Neuron (in vitro differentiated cells): ENCODE results near the gene KLHDC7A.

Source experiments
- H2AFZ ChIP-seq: one replicate; pipeline ENCODE4 v1.6.1; 2013; ENCODE audit warnings: low read depth, mild to moderate bottlenecking, inconsistent platforms, low read length, moderate library complexity
- H3K27me3 ChIP-seq: one replicate; pipeline ENCODE4 v1.6.1; 2013; ENCODE audit warnings: low read length; ENCODE audit not compliant: insufficient read depth
- H3K36me3 ChIP-seq: one replicate; pipeline ENCODE4 v1.6.1; 2013; ENCODE audit warnings: low read length; ENCODE audit not compliant: insufficient read depth
- H3K4me1 ChIP-seq: one replicate; pipeline ENCODE4 v1.6.1; 2013; ENCODE audit warnings: low read length; ENCODE audit not compliant: insufficient read depth
- H3K4me3 ChIP-seq: 2 replicates; pipeline ENCODE4 v1.5.1; 2013; ENCODE audit warnings: mild to moderate bottlenecking, low read length, moderate library complexity
- H3K9me3 ChIP-seq: one replicate; pipeline ENCODE4 v1.6.1; 2013; ENCODE audit warnings: low read length

Gene KLHDC7A

GRCh38 chr1:18481190-18481920, 625 bp downstream of the KLHDC7A start:
- Histone ChIP-seq H3K36me3 (no peaks in the 10 kb centered on the region), H3K9me3 (no peaks in the 10 kb centered on the region), H3K4me1 (no peaks in the 10 kb centered on the region), H2AFZ (no peak overlapping the region), H3K4me3 (no peak overlapping the region), H3K27me3 (peaks cover 2% of the 10 kb centered on the region)

- Histone ChIP-seq H2AFZ (no peak overlapping the region), H3K27me3 (peaks cover 2% of the 10 kb centered on the region), H3K4me3 (no peak overlapping the region), H3K9me3 (no peaks in the 10 kb centered on the region), H3K4me1 (no peaks in the 10 kb centered on the region), H3K36me3 (no peaks in the 10 kb centered on the region)
These were observed 1.4 kb downstream of the KLHDC7A start for GRCh38 chr1:18481921-18482701.

GRCh38 chr1:18482721-18483425, 2.1 kb downstream of the KLHDC7A start:
- Histone ChIP-seq H3K4me1 (no peaks in the 10 kb centered on the region), H3K27me3 (peaks cover 2% of the 10 kb centered on the region), H3K36me3 (no peaks in the 10 kb centered on the region), H2AFZ (no peak overlapping the region), H3K4me3 (no peak overlapping the region), H3K9me3 (no peaks in the 10 kb centered on the region)

GRCh38 chr1:18484276-18484675, 3.5 kb downstream of the KLHDC7A start:
- Histone ChIP-seq H3K36me3 (no peaks in the 10 kb centered on the region), H3K4me3 (no peak overlapping the region), H3K27me3 (peaks cover 2% of the 10 kb centered on the region), H3K4me1 (no peaks in the 10 kb centered on the region), H3K9me3 (no peaks in the 10 kb centered on the region), H2AFZ (no peak overlapping the region)

DNA sequence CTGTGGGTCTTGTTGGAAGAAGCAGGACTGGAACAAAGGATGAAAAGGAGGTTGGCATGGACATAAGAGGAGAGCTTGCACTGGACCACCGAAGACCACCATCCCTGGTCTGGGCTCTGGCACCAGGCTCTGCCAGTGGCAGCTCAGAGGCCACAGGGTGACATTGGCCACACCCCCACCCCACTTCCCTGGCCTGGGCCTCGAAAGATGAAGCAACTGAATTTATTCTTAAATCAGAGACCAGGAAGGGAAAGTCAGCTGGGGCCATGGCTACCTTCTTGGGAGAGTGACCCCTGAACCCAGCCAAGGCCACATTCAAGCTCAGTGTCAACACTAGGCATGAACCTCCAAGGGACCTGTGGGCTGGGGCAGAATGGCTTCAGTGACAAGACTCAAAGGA, 4.0 kb downstream of the KLHDC7A start:
- no peaks in the 10 kb centered on the region for H3K9me3 ChIP-seq
- no peaks in the 10 kb centered on the region for H3K36me3 ChIP-seq
- H3K4me3 ChIP-seq = no peak overlapping the region
- H3K4me1 ChIP-seq = no peaks in the 10 kb centered on the region
- H3K27me3 ChIP-seq = peaks cover 2% of the 10 kb centered on the region
- no peak overlapping the region for H2AFZ ChIP-seq

DNA sequence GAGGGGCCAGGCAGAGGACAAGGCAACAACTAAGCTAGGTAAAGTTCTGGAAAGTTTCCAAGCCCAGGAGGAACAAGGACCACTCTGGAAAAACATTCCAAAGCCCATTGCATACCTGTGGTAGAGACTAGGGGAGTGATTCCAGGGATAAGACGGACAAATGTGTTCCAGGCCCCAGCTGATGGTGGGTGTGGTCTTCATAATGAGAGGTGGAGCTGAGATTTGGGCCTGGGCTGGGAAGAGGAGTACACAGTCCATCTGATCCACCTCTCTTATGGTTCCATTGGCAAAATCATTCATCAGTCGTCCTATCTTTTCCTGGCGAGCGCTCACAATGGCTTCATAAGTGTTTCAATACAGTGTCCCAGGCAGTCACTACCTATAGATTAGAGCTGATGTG, 4.5 kb downstream of the KLHDC7A start:
- H3K4me1 ChIP-seq = no peaks in the 10 kb centered on the region
- H2AFZ ChIP-seq = no peak overlapping the region
- no peaks in the 10 kb centered on the region for H3K9me3 ChIP-seq
- H3K4me3 ChIP-seq = no peak overlapping the region
- no peaks in the 10 kb centered on the region for H3K36me3 ChIP-seq
- peaks cover 1% of the 10 kb centered on the region for H3K27me3 ChIP-seq

DNA sequence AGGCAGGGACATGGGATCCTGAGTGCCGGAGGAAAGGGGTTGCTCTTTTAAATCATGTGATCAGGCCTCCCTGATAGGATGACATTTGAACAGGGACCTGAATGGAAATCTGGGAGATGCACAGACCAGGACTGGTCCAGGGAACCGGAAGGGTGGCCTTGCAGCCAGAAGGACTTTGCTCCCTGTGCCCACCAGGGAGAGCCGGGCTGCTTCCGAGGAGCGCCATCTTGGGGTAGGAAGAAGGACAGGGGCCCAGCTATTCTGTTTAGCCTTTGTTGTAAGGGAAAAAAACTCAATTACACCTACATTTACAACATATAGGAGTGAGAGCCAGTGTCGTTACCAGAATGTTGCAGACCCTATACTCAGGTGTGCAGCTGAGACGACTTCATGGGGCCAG, 5.5 kb downstream of the KLHDC7A start:
- Histone ChIP-seq H3K27me3 (no peaks in the 10 kb centered on the region), H3K36me3 (no peaks in the 10 kb centered on the region), H2AFZ (no peak overlapping the region), H3K4me1 (no peaks in the 10 kb centered on the region), H3K4me3 (no peak overlapping the region), H3K9me3 (no peaks in the 10 kb centered on the region)

- Histone ChIP-seq H2AFZ (no peak overlapping the region), H3K9me3 (no peaks in the 10 kb centered on the region), H3K36me3 (no peaks in the 10 kb centered on the region), H3K27me3 (no peaks in the 10 kb centered on the region), H3K4me3 (no peak overlapping the region), H3K4me1 (no peaks in the 10 kb centered on the region)
These were observed 8.8 kb downstream of the KLHDC7A start for GRCh38 chr1:18489417-18490143.

GRCh38 chr1:18491168-18491567, 10.4 kb downstream of the KLHDC7A start:
- no peaks in the 10 kb centered on the region for H3K27me3 ChIP-seq
- H3K4me1 ChIP-seq = no peaks in the 10 kb centered on the region
- no peaks in the 10 kb centered on the region for H3K36me3 ChIP-seq
- H3K4me3 ChIP-seq = no peak overlapping the region
- no peaks in the 10 kb centered on the region for H3K9me3 ChIP-seq
- H2AFZ ChIP-seq = no peak overlapping the region

DNA sequence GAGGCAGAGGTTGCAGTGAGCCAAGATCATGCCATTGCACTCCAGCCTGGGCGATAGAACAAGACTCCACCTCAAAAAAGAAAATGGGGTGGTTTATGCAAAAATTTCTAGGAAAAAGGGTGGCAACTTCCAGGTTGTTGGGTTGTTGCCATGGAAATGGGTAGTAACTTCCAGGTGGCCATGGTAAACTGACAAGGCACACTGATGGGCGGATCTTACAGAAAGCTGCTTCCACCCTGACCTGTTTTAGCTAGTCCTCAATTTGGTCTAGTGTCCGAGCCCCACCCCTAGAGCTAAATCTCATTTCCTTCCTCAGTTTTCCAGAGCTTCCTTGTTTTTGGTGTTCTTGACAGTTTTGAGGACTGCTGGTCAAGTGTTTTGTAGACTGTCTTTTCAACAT, 13.6 kb downstream of the KLHDC7A start:
- H3K4me3 ChIP-seq = no peak overlapping the region
- no peaks in the 10 kb centered on the region for H3K4me1 ChIP-seq
- no peaks in the 10 kb centered on the region for H3K36me3 ChIP-seq
- H3K27me3 ChIP-seq = peaks cover 2% of the 10 kb centered on the region
- H2AFZ ChIP-seq = no peak overlapping the region
- no peaks in the 10 kb centered on the region for H3K9me3 ChIP-seq

DNA sequence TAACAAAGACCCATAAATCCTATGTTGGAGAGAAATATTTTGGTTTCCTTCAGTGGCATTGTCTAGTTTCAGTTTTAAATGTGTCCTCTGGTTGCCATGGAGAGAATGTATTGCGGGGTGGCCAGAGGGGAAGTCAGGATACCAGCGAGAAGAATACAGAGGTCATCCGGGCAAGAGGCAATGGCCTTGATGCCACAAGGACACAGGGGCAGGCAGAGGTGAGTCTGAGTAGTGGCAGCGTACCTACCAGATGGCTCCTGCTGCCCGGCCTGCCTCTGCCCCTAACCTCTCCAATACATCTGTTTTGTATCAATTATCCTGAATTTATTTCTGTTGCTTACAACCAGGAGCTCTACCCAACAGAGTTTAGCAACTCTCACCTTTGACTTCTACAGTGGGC, 14.9 kb downstream of the KLHDC7A start:
- no peaks in the 10 kb centered on the region for H3K4me1 ChIP-seq
- H3K9me3 ChIP-seq = no peaks in the 10 kb centered on the region
- no peak overlapping the region for H2AFZ ChIP-seq
- no peaks in the 10 kb centered on the region for H3K36me3 ChIP-seq
- H3K4me3 ChIP-seq = no peak overlapping the region
- H3K27me3 ChIP-seq = peaks cover 2% of the 10 kb centered on the region

DNA sequence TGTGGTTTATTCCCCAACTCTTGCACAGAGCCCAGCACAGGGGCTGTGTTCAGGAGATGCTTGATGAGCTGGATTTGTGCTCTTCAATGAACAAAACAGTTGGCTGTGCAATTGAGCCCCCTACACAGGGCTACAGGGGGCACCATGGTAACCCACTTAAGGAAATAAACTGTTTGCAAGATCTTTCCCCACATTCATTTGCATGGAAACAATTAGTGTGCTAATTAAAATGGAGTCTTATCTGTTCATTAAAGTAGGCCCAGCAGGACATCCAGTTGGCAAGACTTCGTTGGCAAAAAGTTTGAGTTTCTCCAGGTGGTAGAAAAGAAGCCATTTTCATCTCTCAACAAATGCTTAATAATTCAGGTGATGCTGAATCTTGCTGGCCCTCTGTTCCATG, 15.3 kb downstream of the KLHDC7A start:
- no peak overlapping the region for H3K4me3 ChIP-seq
- no peak overlapping the region for H2AFZ ChIP-seq
- H3K9me3 ChIP-seq = no peaks in the 10 kb centered on the region
- H3K4me1 ChIP-seq = no peaks in the 10 kb centered on the region
- H3K36me3 ChIP-seq = no peaks in the 10 kb centered on the region
- H3K27me3 ChIP-seq = peaks cover 2% of the 10 kb centered on the region
